ENCODE measurements around the gene SLC4A4.

SLC4A4 gene

GRCh38 chr4:71609167-71609566 lies 270.3 kb downstream of the SLC4A4 start:
- Histone ChIP-seq H4K8ac (ENCODE audit: low read depth, low read length) (no peak overlapping the region), H3K9me3 (replicated peaks in 1 of 2; ENCODE audit: control insufficient read depth in 2 of 2, insufficient read depth in 1 of 2, low read depth in 1 of 2, low read length in 2 of 2) (no peaks in the 10 kb centered on the region), H2BK12ac (ENCODE audit: low read length) (no peak overlapping the region), H3K27me3 (ENCODE audit: control insufficient read depth in 3 of 3, insufficient read depth in 3 of 3, low read depth in 1 of 3, low read length in 3 of 3) (no peaks in the 10 kb centered on the region), H2AK5ac (ENCODE audit: low read depth, low read length) (no peak overlapping the region), H3K14ac (ENCODE audit: low read length) (no peak overlapping the region), H3K4me1 (ENCODE audit: control insufficient read depth in 2 of 2, insufficient read depth in 1 of 2, low read depth in 1 of 2, low read length in 2 of 2) (peaks cover 2 to 6% of the 10 kb centered on the region in 2 donors), H3K4me3 (ENCODE audit: low read length in 2 of 2) (no peak overlapping the region), H2BK5ac (ENCODE audit: low read length) (no peak overlapping the region), H3K9ac (ENCODE audit: low read depth, low read length, poor library complexity) (no peak overlapping the region), H3K4ac (ENCODE audit: low read length) (no peak overlapping the region), H3K27ac (replicated peaks; ENCODE audit: low read length) (no peak overlapping the region), H3K23ac (ENCODE audit: low read depth, low read length, poor library complexity) (no peak overlapping the region), H4K91ac (ENCODE audit: low read depth, low read length, poor library complexity) (no peak overlapping the region), H2AFZ (ENCODE audit: low read length) (no peak overlapping the region), H3K79me1 (ENCODE audit: low read depth, low read length) (no peaks in the 10 kb centered on the region), H3K4me2 (ENCODE audit: insufficient read depth, low read length, poor library complexity, severe bottlenecking) (no peak overlapping the region), H3K36me3 (replicated peaks in 1 of 2; ENCODE audit: control insufficient read depth in 2 of 2, insufficient read depth in 2 of 2, low read length in 2 of 2) (no peaks in the 10 kb centered on the region), H3K18ac (ENCODE audit: low read length) (no peak overlapping the region), H2BK15ac (ENCODE audit: low read length) (no peak overlapping the region), H2BK120ac (ENCODE audit: low read depth, low read length) (no peak overlapping the region)
- WGBS, 2 donors (ENCODE audit: extremely low coverage in 2 of 2, insufficient read length in 2 of 2, insufficient replicate concordance in 1 of 2) = no CpG with 5 or more reads among the region's 2 CpGs
- no peak for DNase-seq (ENCODE audit: low spot score)

GRCh38 chr4:71609651-71610050 lies 270.8 kb downstream of the SLC4A4 start:
- Histone ChIP-seq H4K91ac (ENCODE audit: low read depth, low read length, poor library complexity) (no peak overlapping the region), H3K18ac (ENCODE audit: low read length) (no peak overlapping the region), H3K4me2 (ENCODE audit: insufficient read depth, low read length, poor library complexity, severe bottlenecking) (no peak overlapping the region), H2AK5ac (ENCODE audit: low read depth, low read length) (no peak overlapping the region), H3K79me1 (ENCODE audit: low read depth, low read length) (no peaks in the 10 kb centered on the region), H3K9ac (ENCODE audit: low read depth, low read length, poor library complexity) (no peak overlapping the region), H2AFZ (ENCODE audit: low read length) (no peak overlapping the region), H3K27ac (replicated peaks; ENCODE audit: low read length) (no peak overlapping the region), H2BK15ac (ENCODE audit: low read length) (no peak overlapping the region), H4K8ac (ENCODE audit: low read depth, low read length) (no peak overlapping the region), H3K14ac (ENCODE audit: low read length) (no peak overlapping the region), H3K9me3 (replicated peaks in 1 of 2; ENCODE audit: control insufficient read depth in 2 of 2, insufficient read depth in 1 of 2, low read depth in 1 of 2, low read length in 2 of 2) (no peaks in the 10 kb centered on the region), H3K27me3 (ENCODE audit: control insufficient read depth in 3 of 3, insufficient read depth in 3 of 3, low read depth in 1 of 3, low read length in 3 of 3) (no peaks in the 10 kb centered on the region), H3K36me3 (replicated peaks in 1 of 2; ENCODE audit: control insufficient read depth in 2 of 2, insufficient read depth in 2 of 2, low read length in 2 of 2) (no peaks in the 10 kb centered on the region), H2BK12ac (ENCODE audit: low read length) (no peak overlapping the region), H3K4ac (ENCODE audit: low read length) (no peak overlapping the region), H3K23ac (ENCODE audit: low read depth, low read length, poor library complexity) (no peak overlapping the region), H3K4me3 (ENCODE audit: low read length in 2 of 2) (no peak overlapping the region), H2BK120ac (ENCODE audit: low read depth, low read length) (no peak overlapping the region), H3K4me1 (ENCODE audit: control insufficient read depth in 2 of 2, insufficient read depth in 1 of 2, low read depth in 1 of 2, low read length in 2 of 2) (peaks cover 2 to 6% of the 10 kb centered on the region in 2 donors), H2BK5ac (ENCODE audit: low read length) (no peak overlapping the region)
- no peak for DNase-seq (ENCODE audit: low spot score)

GRCh38 chr4:71614621-71615020 lies 275.8 kb downstream of the SLC4A4 start:
- DNase-seq (ENCODE audit: low spot score) = no peak
- Histone ChIP-seq H2AFZ (ENCODE audit: low read length) (no peak overlapping the region), H2AK5ac (ENCODE audit: low read depth, low read length) (no peak overlapping the region), H3K79me1 (ENCODE audit: low read depth, low read length) (no peaks in the 10 kb centered on the region), H3K4me2 (ENCODE audit: insufficient read depth, low read length, poor library complexity, severe bottlenecking) (no peak overlapping the region), H3K4ac (ENCODE audit: low read length) (no peak overlapping the region), H4K8ac (ENCODE audit: low read depth, low read length) (no peak overlapping the region), H3K18ac (ENCODE audit: low read length) (no peak overlapping the region), H2BK12ac (ENCODE audit: low read length) (no peak overlapping the region), H3K9ac (ENCODE audit: low read depth, low read length, poor library complexity) (no peak overlapping the region), H3K23ac (ENCODE audit: low read depth, low read length, poor library complexity) (no peak overlapping the region), H3K9me3 (replicated peaks in 1 of 2; ENCODE audit: control insufficient read depth in 2 of 2, insufficient read depth in 1 of 2, low read depth in 1 of 2, low read length in 2 of 2) (no peaks in the 10 kb centered on the region), H2BK120ac (ENCODE audit: low read depth, low read length) (no peak overlapping the region), H3K36me3 (replicated peaks in 1 of 2; ENCODE audit: control insufficient read depth in 2 of 2, insufficient read depth in 2 of 2, low read length in 2 of 2) (no peaks in the 10 kb centered on the region), H4K91ac (ENCODE audit: low read depth, low read length, poor library complexity) (no peak overlapping the region), H2BK5ac (ENCODE audit: low read length) (no peak overlapping the region), H3K4me1 (ENCODE audit: control insufficient read depth in 2 of 2, insufficient read depth in 1 of 2, low read depth in 1 of 2, low read length in 2 of 2) (peaks cover 0 to 2% of the 10 kb centered on the region in 2 donors), H2BK15ac (ENCODE audit: low read length) (no peak overlapping the region), H3K27ac (replicated peaks; ENCODE audit: low read length) (no peak overlapping the region), H3K14ac (ENCODE audit: low read length) (no peak overlapping the region), H3K27me3 (ENCODE audit: control insufficient read depth in 3 of 3, insufficient read depth in 3 of 3, low read depth in 1 of 3, low read length in 3 of 3) (no peaks in the 10 kb centered on the region), H3K4me3 (ENCODE audit: low read length in 2 of 2) (no peak overlapping the region)
- WGBS, 2 donors (ENCODE audit: extremely low coverage in 2 of 2, insufficient read length in 2 of 2, insufficient replicate concordance in 1 of 2) = no CpG with 5 or more reads among the region's 2 CpGs

GRCh38 chr4:71616168-71616811 lies 277.5 kb downstream of the SLC4A4 start:
- Histone ChIP-seq H4K8ac (ENCODE audit: low read depth, low read length) (no peak overlapping the region), H3K4me1 (ENCODE audit: control insufficient read depth in 2 of 2, insufficient read depth in 1 of 2, low read depth in 1 of 2, low read length in 2 of 2) (no peaks in the 10 kb centered on the region), H3K4me2 (ENCODE audit: insufficient read depth, low read length, poor library complexity, severe bottlenecking) (no peak overlapping the region), H3K23ac (ENCODE audit: low read depth, low read length, poor library complexity) (no peak overlapping the region), H3K79me1 (ENCODE audit: low read depth, low read length) (no peaks in the 10 kb centered on the region), H3K4ac (ENCODE audit: low read length) (no peak overlapping the region), H2BK5ac (ENCODE audit: low read length) (no peak overlapping the region), H2AK5ac (ENCODE audit: low read depth, low read length) (no peak overlapping the region), H3K27me3 (ENCODE audit: control insufficient read depth in 3 of 3, insufficient read depth in 3 of 3, low read depth in 1 of 3, low read length in 3 of 3) (no peaks in the 10 kb centered on the region), H3K4me3 (ENCODE audit: low read length in 2 of 2) (peak overlapping the region in 1 of 2 donors; percentile 51), H4K91ac (ENCODE audit: low read depth, low read length, poor library complexity) (no peak overlapping the region), H2BK12ac (ENCODE audit: low read length) (no peak overlapping the region), H3K14ac (ENCODE audit: low read length) (no peak overlapping the region), H3K36me3 (replicated peaks in 1 of 2; ENCODE audit: control insufficient read depth in 2 of 2, insufficient read depth in 2 of 2, low read length in 2 of 2) (no peaks in the 10 kb centered on the region), H3K9me3 (replicated peaks in 1 of 2; ENCODE audit: control insufficient read depth in 2 of 2, insufficient read depth in 1 of 2, low read depth in 1 of 2, low read length in 2 of 2) (no peaks in the 10 kb centered on the region), H2BK15ac (ENCODE audit: low read length) (no peak overlapping the region), H3K9ac (ENCODE audit: low read depth, low read length, poor library complexity) (no peak overlapping the region), H3K27ac (replicated peaks; ENCODE audit: low read length) (no peak overlapping the region), H2BK120ac (ENCODE audit: low read depth, low read length) (no peak overlapping the region), H2AFZ (ENCODE audit: low read length) (no peak overlapping the region), H3K18ac (ENCODE audit: low read length) (no peak overlapping the region)
- no peak for DNase-seq (ENCODE audit: low spot score)
- WGBS, 2 donors (ENCODE audit: extremely low coverage in 2 of 2, insufficient read length in 2 of 2, insufficient replicate concordance in 1 of 2) = no CpG with 5 or more reads among the region's 3 CpGs

Measured in neuronal stem cell (in vitro differentiated cells).